ENCODE data around the gene LRP1B.

- TF ChIP-seq POLR2A (IDR thresholded peaks at IDR 0.05) (no peak), CTCF (IDR thresholded peaks at IDR 0.05) (no peak), EP300 (IDR thresholded peaks at IDR 0.05) (no peak)
Measured at GRCh38 chr2:142176941-142177340, 46.1 kb upstream of the LRP1B start.

Data from tibial nerve (tissue), 4 donors.